Stimulated activated CD4-positive, alpha-beta T cell treated with anti-CD3 and anti-CD28 coated beads, TNF-alpha, amount 100 ng/mL, for 24 hours (primary cell): ENCODE data around the gene EXOC4.

Source experiments
- DNase-seq, 3 experiments: peaks; one replicate each; pipeline ENCODE4 v3.0.0-alpha.2; 2020; ENCODE audit warnings: low read depth in 3 of 3

Gene EXOC4

DNA sequence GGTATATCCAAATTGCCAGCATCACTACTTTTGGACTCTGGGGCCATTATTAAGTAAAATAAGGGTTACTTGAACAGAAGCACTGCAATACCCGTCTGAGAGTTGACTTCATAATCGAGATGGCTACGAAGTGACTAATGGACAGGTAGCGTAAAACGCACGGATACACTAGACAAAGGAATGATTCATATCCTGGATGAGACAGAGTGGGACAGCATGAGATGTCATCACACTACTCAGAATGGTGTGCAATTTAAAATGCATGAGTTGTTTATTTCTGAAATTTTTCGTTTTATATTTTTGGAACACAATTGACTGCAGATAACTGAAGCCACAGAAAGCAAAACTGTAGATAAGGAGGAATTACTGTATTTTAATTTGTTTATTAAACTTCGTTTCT lies 452.7 kb downstream of the EXOC4 start:
- no peak for DNase-seq

DNA sequence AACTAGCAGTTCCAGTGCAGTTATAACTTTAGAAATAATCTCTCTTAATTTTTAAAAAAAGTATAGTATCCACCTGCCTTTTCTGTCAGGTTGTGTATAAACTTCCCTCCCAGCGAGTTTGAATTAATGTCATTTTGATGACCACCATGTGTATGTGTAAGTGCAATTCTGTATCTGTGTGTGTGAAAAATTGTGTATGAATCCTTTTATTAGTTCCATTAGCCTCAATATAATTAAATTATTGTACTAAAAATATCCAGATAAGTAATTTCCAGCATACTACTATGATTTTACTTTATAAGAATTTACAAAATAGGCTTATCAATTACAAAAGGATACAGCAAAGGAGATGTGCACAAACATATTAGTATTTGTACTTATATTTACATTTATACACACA lies 453.1 kb downstream of the EXOC4 start:
- DNase-seq, result no peak

DNA sequence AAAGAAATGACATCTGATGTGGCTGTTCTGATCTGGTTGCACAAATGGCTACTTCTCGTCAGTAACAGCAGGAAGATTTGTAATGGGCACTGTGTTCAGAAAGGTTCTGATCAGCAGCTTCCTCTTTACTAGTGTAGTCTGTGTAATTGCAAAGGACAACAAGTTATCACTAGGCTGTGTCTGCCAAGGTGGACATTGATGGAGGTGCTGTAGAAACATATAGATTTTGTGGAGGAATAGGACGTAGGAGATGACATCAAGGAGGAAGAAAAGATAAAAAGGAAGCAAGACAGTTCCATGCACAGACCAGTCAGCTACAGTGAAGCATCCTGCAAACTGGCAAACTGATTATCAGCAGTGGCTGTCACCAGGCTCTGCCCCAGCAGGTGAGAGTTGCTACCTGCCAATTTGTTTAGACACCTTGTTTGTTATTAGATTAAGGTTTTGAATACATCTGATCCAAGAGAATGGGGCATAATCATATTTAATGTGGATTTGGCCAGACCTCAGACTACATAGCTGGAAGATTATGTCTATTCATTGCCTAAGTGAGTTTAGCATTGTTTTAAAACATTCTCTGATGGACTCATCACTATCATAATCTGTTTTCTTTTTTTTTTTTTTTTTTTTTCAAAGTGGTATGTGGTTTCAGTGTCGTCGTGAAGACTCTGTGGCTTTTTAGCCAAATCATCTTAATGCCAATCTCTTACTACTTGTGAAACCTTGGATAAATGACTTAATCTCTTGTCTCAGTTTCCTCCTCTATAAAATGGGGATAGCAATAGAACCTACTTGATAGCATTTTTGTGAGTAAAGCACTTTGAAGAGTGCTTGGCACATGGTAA lies 456.4 kb downstream of the EXOC4 start:
- no peak for DNase-seq

DNA sequence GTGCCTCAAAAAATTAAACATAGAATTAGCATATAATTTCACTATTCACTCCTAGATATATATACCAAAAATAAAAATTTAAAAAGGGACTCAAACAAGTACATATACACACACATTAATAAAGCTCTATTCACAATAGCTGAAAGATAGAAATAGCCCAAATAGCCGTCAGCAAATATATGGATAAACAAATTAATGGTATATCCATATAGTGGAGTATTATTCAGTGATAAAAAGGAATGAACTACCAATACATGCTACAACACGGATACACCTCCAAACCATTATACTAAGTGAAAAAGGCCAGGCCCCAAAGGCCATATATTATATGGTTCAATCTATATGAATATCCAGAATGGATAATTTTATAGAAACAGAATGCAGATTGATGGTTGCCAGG lies 459.7 kb downstream of the EXOC4 start:
- DNase-seq, result no peak

DNA sequence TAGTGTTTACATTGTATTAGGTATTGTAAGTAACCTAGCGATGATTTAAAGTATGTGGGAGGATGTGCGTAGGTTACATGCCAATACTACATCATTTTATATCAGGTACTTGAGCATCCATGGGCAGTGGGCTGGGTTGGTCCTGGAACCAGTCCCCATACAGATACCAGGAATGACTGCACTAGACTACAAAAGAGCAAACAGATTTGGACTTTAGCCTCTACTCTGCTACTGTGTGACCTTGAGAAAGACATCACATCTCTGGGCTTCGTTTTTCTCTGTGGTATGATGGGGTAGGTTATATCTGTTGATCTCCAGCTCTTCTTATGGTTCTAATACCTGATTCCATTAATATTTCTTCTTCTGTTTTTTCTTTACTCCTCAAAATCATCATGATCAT lies 461.8 kb downstream of the EXOC4 start:
- no peak for DNase-seq

DNA sequence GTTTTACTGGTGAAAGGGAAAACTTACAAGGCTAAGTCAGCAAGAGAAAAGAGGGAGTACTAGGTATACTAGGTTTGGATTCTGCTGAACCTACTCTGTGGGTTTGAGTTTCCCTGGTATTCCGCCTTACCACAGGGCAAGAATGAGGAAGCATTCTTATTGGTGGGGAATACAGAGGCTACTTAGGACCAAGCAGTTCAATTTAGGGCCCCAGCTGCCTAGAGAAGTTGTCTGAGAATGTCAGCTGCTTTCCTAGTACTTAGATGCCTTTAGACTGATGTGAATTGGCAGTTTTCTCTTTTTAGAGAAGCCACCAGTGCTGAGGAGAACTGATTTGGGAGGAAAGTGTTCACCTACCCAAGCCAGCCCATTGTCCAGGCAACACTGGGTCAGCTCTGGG lies 465.3 kb downstream of the EXOC4 start:
- no peak for DNase-seq

DNA sequence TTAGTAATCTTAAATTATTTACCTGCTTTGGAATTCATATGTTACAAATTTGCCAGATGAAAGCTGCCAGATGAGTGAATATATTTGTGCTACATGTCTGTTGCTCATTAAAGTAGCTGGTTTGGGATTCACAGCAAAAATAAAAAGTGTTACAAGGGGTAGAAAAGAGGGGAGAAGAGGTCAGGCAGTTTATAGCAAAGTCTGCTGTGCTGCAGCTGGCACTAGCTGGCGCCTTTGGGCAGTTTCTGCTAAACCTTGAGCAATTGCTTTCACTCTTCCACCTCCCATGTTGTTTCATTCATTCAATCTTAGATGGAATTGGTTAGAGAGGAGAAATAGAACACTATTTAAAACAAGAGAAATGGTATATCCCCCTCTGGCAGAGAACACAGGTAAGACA lies 470.2 kb downstream of the EXOC4 start:
- no peak for DNase-seq

DNA sequence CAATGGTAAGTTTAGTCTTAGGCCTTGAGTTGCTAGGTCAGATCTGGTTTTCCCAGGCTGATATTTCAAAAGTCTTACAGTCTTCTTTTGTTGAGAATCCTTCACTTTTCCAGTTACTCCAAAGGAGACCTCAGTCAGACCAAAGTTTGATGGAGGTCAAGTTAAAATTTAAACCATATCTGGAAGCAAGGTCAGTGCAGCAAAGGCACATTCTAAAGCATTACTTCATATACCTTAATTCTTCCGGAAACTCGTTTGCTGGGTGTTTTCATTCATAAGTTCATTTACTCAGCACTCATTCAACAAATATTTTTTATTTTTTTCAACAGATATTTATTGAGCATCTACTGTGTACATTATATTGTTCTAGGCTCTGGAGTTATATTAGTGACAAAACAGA lies 471.3 kb downstream of the EXOC4 start:
- DNase-seq, result no peak

DNA sequence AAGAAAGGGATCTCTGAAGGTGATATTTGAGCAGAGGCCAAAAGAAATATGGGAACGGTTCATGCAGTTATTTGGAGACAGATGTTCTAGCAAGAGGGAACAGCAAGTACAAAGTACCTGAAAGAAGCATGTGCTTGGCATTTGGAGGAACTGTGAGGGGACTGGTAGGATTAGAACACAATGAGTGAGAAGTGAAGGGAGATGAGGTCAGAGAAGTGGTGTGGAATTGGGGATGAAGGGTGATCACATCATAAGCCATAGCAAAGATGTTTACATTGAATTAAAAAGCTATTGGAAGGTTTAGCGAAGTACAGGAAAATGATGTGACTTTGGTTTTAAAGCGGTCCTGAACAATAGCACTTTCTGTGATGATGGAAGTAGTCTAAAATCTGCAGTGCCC lies 471.8 kb downstream of the EXOC4 start:
- DNase-seq, result no peak

DNA sequence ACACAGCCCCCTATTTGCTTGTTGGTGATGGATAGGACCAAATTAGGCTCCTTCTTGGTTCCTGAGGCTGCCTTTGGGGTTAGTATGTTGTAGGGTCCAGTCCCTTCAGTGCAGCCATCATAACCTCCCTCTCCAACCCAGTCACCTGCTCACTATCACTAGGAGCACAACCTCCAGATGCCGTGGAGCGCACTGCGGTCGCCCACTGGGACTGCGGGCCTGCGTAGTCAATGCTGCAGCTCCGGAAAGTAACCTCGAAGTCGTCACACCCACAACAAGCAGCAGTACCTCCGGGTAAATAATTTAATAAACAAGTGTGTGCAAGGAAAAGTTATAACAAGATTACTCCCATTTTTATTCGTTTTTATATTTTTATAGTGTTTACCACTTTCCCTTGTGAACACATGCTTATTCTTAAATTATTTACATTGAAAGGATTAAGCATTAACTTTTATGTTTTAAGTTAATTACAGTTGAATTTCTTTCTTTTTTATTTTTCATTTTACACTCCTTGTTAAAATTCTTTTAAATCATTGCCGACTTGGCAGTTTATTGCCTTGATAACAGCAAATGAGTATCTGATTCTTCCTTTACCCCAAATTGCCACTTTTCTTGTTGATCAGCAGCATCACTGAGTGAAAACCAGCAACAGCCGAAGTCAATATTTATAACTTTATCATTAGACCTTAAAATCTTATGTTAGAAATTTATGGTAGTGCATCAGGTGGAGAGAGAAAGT lies 474.8 kb downstream of the EXOC4 start:
- no peak for DNase-seq

DNA sequence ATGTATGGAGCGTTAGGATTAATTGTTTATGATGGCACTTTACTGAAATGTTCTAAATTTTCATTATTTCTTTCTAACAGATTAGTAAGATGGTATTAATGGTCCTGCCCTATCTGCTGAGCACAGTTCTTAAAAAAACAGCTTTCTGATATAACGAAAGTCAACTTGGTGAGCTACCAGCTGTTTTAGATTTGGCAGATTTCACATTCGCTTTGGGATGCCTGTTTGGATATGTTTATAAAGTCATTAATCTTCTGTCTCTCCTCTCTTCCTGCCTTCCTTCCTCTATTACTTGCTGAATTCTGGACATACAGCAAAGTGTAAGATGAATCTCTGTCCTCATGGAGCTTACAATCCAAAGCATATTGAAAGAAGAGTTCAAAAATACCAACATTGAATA lies 477.5 kb downstream of the EXOC4 start:
- DNase-seq, result no peak

DNA sequence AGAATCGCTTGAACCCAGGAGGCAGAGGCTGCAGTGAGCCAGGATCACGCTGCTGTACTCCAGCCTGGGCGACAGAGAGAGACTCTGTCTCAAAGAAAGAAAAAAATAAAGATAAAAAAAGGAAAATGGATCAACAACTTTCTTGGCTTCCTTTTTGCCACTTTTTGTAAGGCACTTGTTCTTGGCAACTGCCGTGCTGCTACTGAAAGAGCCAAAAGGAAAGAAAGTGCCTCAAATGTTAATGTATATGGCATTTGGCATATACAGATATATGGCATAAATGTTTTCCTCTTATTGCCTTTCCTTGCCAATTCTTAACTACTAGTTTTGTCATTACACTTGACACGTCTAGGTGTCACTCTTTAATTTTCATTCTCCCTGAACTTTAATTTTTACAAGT lies 480.5 kb downstream of the EXOC4 start:
- DNase-seq, result no peak

DNA sequence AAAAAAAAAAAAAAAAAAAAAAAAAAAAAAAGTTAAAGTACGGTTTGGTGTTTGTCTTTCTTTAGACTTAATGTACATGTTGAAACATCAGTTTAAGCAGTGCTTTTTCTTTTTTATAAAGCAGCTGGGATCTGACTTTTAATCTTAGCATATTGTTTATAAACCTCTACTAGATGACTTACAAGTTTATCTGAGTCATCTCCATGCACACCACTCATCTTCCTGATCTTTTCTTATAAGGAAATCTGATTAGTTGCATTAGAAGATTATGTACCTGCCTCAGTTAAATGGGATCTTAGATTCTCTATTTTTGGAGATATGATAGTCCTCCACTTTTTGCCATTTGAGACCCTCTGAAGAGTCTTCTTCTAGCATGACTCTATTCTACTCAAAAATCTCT lies 482.3 kb downstream of the EXOC4 start:
- DNase-seq, result no peak

DNA sequence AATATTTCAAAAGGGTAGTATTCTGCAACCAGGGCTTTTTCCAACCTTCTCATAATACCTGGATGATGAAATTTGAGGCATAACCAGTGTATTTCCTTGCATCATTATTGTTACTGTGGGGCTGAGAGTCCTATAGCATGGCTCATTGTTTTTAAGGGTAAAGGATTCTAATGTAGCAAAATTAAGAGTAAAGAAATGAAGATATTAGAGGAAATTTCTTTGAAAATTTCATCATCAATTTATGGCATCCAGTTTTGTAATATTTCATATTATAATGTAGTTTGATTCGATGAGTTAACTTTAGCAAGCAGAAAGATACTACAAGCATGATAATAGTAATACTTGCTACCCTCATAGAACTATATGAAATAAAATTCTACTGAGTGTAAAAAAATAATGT lies 486.9 kb downstream of the EXOC4 start:
- DNase-seq, result no peak

DNA sequence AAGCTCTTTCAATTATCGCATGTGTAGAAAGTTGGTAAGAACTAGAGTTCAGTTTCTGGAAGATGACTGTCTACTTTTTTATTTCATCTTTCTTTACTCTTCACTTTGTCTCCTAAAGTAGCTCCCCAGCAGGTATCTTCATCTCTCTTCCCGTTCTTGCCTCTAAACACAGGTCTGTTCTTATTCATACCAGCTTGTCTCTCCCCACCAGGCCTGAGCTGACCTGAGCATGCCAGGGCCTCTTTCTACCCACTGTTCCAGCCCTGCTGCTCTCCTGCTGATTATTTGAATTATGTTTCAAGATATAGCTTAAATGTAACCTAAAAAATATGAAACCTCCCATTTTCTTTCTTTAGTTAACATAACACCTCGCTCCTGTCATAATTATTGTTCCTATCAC lies 488.2 kb downstream of the EXOC4 start:
- no peak for DNase-seq

DNA sequence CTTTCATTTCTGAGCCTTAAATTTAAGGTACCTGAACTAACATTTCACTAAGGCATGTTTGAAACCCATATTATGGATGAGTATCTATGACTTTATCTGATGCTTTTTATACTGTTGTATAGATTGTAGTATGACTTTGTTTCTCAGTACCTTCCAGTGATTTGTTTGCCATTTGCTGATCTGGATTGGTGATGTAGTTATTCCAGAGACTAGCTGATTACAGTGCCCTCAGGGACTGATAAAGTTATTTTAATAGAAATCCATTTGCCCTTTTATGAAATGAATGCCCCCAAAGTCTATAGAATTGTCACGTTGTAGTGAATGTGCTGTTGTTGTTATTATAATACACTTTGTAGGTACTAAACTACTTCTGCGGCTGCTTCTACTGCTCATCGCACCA lies 488.8 kb downstream of the EXOC4 start:
- no peak for DNase-seq

DNA sequence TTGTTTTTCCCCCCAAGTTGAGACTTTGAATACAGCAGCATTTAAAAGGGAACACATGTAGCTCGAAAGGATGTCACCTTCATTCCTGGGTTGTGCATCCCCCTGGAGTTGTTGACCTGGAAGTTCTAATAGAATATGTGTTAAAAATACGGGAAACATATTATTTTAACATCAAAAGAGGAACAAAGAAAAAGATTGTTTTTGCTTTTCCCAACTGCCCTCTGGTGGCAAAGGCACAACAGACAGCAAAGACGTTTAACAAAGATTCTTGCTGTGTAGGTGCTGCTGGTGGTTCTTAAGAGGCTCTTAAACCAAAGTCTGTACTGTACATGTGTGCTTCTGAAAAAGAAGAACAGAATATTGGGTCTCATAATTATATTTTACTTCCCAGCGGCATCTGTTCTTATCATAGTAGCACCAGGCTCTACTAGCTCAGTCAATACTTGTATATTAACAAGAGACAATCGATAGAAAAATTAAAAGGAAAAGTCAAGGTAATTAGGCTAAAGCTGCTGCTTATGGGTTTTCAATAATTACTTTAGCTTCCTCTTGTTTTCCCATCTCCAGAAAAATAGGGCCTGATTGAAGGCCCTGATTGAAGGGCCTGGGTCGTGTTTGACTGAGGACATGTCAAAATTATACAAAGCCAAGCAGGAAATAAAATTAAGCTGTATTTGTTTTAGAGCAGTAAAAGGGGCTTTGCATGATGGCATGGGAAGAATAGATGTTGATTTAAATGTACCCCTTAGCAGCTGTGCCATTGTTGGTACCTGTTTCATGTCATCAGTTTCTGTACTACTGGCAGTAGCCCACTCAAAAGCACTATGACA lies 490.0 kb downstream of the EXOC4 start:
- peak in 1 of 3 experiments; percentile 0 for DNase-seq

DNA sequence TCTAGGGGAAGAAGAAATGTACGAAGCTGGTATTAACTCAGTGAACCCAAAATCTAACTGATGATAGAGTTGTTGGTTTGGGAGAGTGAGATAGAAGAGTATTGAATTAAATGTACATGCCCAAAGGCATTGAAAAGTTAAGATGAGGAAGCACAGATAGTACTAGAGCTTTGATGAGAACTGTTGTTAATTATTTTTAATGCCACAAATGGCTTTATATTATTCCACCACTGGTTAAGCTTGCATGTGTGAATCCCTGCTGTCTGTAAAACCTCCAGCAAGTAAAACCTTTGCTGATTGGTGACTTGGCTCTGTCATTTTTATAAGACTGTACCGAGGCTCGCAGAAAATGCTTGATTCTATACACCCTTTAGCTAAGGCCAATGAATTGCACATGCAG lies 491.6 kb downstream of the EXOC4 start:
- no peak for DNase-seq

DNA sequence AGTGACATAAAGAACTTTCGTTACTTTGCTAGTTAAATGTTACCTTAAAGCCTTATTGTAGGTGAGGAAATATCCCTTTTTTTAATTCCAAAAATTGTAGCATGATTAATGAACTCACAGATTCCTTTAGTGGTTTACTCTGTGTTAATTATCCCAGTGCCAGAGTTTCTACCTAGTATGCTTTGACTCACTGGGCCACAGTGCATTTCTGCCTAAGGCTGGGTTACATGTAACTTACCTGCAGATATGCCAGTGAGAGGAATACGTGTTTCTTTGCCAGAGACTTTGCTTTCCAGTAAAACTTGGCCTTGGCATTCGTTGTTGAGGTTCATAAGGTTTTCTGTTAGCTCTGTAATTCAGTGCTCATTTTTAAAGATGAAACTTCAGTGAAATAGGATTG lies 493.4 kb downstream of the EXOC4 start:
- no peak for DNase-seq

DNA sequence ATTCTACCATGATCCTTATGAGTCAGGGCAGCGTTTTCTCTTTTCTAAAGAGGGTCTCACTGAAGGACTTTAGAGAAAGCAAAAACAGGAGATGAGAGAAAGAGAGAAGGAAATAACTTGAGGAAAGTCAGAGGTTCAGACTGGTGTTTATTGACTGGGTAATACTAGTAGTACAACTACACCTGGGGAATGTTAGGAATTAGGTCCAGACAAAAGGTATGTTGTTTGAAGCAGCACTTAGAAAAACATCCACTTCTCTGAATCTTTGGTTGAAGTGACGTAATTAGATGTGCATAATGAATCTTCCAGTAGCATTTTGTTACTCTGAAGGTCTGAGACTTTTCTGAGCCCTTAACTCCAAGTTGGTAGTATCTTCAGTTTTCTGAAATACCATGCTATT lies 494.0 kb downstream of the EXOC4 start:
- no peak for DNase-seq

DNA sequence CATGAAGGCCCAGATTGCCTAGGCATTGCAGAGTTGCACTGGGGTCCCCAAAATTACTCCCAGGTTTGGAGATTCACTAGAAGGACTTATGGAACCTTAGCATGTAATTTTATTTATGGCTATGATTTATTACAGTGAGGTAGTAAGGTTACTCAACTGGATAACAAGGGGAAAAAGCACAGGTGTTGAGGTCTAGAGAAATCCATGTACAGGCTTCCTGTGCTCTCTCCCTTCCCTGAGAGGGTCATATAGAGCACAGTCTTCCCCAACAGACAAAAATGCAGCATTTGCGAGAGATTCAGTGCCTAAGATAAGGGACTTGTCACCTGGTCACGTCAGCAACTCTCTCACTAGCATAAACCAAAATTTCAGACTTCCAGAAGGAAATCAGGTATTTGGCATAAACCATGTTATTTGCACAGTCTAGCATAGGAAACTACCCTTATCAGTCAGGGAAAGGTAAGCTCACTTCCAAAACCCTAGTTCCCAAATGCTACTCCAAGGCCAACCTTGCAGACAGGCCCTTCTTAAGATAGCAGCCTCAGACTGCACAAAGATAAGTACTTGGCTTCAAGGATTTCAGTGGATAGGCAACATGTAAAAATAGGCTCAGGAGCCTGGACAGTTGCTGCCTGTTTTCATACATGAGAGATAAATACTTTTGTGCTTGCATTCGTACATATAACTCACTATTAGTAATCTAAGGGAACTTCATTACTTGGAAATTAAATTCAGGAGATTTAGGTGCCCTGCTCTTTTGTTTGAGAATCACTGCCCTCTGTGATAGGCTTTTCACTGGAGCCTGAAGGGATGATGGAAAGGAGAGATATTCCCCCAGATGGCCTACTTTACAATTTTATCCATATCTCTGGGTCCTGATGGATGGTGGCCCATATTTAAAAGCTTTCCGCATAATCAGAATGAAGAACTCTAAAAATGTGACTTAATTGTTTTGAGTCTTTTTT lies 495.8 kb downstream of the EXOC4 start:
- DNase-seq, result no peak
